D721Med (cell line): ENCODE measurements around the gene PLIN4.
"Not testable (repeated sequence)": the region's sequence is repeated elsewhere in the genome, so short reads cannot be mapped to it uniquely, and the experiment has no call there.

ENCODE experiments used
- DNase-seq: peaks from one replicate; pipeline ENCODE4 v3.0.0; 2011; ENCODE audit warnings: low spot score; ENCODE audit not compliant: insufficient read length
- FAIRE-seq: peaks from 2 replicates; lab custom pipeline; 2011; peaks lifted over from hg19 to GRCh38; lab: Jason Lieb, UNC
- TF ChIP-seq, protein P1 (sequence below): IDR thresholded peaks from 2 replicates; pipeline ENCODE4 v1.5.1; 2012; ENCODE audit warnings: mild to moderate bottlenecking, control low read depth; ENCODE audit not compliant: insufficient read depth; ENCODE audit errors: missing control alignments

PLIN4 gene, protein sequence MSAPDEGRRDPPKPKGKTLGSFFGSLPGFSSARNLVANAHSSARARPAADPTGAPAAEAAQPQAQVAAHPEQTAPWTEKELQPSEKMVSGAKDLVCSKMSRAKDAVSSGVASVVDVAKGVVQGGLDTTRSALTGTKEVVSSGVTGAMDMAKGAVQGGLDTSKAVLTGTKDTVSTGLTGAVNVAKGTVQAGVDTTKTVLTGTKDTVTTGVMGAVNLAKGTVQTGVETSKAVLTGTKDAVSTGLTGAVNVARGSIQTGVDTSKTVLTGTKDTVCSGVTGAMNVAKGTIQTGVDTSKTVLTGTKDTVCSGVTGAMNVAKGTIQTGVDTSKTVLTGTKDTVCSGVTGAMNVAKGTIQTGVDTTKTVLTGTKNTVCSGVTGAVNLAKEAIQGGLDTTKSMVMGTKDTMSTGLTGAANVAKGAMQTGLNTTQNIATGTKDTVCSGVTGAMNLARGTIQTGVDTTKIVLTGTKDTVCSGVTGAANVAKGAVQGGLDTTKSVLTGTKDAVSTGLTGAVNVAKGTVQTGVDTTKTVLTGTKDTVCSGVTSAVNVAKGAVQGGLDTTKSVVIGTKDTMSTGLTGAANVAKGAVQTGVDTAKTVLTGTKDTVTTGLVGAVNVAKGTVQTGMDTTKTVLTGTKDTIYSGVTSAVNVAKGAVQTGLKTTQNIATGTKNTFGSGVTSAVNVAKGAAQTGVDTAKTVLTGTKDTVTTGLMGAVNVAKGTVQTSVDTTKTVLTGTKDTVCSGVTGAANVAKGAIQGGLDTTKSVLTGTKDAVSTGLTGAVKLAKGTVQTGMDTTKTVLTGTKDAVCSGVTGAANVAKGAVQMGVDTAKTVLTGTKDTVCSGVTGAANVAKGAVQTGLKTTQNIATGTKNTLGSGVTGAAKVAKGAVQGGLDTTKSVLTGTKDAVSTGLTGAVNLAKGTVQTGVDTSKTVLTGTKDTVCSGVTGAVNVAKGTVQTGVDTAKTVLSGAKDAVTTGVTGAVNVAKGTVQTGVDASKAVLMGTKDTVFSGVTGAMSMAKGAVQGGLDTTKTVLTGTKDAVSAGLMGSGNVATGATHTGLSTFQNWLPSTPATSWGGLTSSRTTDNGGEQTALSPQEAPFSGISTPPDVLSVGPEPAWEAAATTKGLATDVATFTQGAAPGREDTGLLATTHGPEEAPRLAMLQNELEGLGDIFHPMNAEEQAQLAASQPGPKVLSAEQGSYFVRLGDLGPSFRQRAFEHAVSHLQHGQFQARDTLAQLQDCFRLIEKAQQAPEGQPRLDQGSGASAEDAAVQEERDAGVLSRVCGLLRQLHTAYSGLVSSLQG (N-terminal part only)

DNA sequence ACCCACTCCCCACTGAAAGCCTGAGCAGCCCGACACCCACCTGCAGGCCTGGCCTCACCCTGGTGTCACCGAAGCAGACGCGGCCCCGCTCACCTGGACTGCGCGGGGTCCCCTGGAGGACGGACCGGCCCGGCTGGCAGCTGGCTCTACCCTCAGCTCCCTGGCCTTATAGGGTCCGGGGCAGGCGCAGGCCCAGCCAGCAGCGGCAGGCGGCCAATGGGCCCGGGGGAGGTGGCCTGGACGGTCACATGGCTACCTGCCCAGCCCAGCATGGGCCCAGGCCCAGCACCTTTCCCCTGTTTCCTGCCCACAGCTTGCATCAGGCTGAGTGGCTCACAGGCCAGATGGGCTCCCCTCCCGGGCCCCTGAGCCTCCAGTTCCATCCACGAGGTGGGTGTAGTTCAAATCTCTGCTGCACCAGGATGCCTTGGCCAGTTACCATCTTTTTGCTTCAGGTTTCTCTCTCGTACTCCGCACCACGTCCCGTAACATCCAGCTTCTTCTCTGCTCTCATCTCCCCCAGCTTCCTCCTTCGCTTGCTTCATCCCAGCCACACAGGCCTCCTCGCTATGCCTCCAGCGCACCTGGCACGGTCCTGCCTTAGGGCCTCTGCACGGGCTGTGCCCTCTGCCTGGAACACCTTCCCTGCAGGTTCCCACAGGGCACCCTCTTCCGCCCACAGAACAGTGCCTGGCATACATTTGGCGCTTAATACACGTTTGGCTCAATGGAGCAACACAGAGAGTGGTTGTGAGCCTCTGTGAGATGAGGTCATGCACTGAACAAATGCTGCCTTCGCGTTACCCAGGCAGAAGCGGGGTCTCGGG lies at the start of gene PLIN4:
PLIN4 (minus strand) TSS at position 142 of the 827 bp plus-strand sequence. CDS start 214 bp downstream, outside the sequence.
- FAIRE-seq, result no peak
- DNase-seq, result no peak
- TF ChIP-seq, protein P1, sequence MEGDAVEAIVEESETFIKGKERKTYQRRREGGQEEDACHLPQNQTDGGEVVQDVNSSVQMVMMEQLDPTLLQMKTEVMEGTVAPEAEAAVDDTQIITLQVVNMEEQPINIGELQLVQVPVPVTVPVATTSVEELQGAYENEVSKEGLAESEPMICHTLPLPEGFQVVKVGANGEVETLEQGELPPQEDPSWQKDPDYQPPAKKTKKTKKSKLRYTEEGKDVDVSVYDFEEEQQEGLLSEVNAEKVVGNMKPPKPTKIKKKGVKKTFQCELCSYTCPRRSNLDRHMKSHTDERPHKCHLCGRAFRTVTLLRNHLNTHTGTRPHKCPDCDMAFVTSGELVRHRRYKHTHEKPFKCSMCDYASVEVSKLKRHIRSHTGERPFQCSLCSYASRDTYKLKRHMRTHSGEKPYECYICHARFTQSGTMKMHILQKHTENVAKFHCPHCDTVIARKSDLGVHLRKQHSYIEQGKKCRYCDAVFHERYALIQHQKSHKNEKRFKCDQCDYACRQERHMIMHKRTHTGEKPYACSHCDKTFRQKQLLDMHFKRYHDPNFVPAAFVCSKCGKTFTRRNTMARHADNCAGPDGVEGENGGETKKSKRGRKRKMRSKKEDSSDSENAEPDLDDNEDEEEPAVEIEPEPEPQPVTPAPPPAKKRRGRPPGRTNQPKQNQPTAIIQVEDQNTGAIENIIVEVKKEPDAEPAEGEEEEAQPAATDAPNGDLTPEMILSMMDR, result no peak

DNA sequence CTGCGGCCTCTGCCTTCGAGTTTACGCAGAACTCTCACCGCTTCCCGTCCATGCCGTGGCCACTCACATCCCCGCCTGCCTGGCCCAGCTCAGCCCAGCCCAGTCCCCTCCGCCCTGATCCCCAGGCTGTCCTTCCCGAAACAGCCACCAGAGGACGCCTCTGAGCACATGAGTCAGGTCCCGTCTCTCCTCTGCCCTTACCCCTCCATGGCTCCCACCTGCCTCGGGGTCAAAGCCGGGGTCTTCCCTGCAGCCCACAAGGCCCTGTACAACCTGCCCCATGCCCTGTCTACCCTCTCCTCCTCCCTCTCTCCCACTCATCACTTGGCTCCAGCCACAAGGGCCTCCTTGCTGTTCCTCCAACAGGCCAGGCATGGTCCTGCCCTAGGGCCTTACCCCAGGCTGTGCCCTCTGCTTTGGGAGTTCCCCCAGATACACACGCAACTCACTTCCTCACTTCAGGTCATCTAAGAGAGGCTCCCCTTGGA lies 49.3 kb upstream of the PLIN4 start:
- DNase-seq, result no peak
- no peak for FAIRE-seq
- TF ChIP-seq, protein P1, result peak; percentile 58

DNA sequence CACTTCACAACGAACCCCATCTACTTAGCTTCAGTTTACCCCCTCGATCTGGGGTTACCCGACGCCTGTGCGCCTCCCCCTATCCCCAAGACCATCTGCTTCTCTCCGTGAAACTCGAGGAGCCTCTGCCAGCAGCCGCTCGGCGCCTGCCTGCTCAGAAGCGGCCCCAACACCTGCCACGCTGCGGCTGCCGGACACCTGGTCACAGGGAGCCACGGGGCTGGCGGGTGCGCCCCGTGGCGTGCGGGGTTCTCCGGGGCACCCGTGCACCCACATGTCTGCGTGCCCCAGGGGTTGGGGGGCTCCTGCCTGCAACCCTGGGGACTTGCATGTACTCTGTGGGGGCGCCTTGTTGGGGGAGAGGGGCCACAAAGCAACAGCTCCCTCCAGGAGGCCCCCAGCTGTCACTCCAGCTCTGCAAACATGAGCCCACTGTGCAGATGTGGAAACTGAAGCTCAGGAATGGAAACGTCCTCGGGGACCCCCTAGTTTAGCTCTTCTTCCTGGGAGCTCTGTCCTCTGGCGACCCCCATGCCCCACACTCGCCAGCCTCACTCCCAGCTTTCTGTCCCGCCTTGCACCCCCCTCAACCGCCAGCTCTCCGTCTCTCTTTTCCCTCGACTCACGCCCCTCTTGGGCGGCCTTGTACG lies 48.2 kb upstream of the PLIN4 start:
- no peak for FAIRE-seq
- no peak for DNase-seq
- TF ChIP-seq, protein P1, result no peak

DNA sequence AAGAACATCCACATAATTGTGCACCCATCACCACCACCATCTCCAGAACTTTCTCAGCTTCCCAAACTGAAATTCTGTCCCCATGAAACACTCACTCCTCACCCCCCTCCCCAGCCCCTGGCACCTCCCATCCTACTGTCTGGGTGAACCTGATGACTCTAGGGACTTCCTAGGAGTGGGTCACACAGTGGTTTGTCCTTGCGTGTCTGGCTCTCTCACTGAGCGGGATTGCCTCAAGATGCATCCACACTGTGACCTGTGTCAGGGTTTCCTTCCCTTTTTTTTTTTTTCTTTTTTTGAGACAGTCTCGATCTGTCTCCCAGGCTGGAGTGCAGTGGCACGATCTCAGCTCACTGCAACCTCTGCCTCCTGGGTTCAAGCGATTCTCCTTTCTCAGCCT lies 45.3 kb upstream of the PLIN4 start:
- DNase-seq, FAIRE-seq: not testable (repeated sequence)

DNA sequence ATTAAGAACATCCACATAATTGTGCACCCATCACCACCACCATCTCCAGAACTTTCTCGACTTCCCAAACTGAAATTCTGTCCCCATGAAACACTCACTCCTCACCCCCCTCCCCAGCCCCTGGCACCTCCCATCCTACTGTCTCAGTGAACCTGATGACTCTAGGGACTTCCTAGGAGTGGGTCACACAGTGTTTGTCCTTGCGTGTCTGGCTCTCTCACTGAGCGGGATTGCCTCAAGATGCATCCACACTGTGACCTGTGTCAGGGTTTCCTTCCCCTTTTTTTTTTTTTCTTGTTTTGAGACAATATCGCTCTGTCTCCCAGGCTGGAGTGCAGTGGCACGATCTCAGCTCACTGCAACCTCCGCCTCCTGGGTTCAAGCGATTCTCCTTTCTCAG lies 43.8 kb upstream of the PLIN4 start:
- FAIRE-seq, result not testable (repeated sequence)

DNA sequence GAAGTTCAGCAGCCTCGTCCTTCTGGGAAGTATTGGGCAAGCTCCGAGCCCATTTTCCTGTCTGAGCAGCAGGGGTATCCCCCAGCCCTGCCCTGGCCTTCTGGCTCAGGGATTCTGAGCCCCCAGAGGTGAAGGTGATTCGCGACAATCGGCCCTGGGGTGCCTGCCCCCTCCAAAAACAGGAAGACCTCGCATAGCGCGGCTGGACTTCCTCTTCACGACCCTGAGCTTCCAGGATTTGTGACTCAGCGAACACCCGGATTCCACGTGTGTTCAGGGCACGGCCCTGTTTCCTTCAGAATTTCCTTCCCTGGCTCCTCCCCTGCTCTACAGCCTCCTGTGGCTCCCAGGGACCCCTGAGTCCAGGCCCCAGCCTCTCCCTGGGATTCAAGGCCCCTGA lies 41.3 kb upstream of the PLIN4 start, which contains the start of gene SEMA6B:
SEMA6B (minus strand) TSS at position 116 of the 400 bp plus-strand sequence. CDS start 1,227 bp downstream, outside the sequence.
- TF ChIP-seq, protein P1, result no peak
- no peak for FAIRE-seq
- no peak for DNase-seq

More for the DNA sequence above, 43.8 kb upstream of the PLIN4 start:
- DNase-seq, result not testable (repeated sequence)
